SK-N-SH treated with all-trans-retinoic acid at 6 μM for 48 hours (cell line): ENCODE data around the gene PDGFB.

Experiments used
- ARNTL ChIP-seq: fragments of 450-650 bp; formaldehyde crosslinking; IDR thresholded peaks from 2 replicates; pipeline ENCODE4 v1.5.0; 2020; ENCODE audit warnings: low read depth, mild to moderate bottlenecking, moderate library complexity, borderline replicate concordance
- CSDC2 ChIP-seq: fragments of 250-450 bp; sonication (Bioruptor Pico); IDR thresholded peaks from 2 replicates; pipeline ENCODE4 v1.5.0; 2020; ENCODE audit warnings: mild to moderate bottlenecking, moderate library complexity
- ESRRG ChIP-seq: fragments of 250-450 bp; sonication (Bioruptor Pico); IDR thresholded peaks from 2 replicates; pipeline ENCODE4 v1.6.1; 2021; ENCODE audit warnings: mild to moderate bottlenecking
- GLIS3 ChIP-seq: fragments of 250-450 bp; sonication (Bioruptor Pico); IDR thresholded peaks from 2 replicates; pipeline ENCODE4 v1.5.0; 2020; ENCODE audit warnings: mild to moderate bottlenecking, moderate library complexity
- ISL1 ChIP-seq: fragments of 250-450 bp; sonication (Bioruptor Pico); IDR thresholded peaks from 2 replicates; pipeline ENCODE4 v2.1.2; 2022; ENCODE audit warnings: mild to moderate bottlenecking, moderate library complexity
- PATZ1 ChIP-seq: fragments of 250-450 bp; sonication (Bioruptor Pico); IDR thresholded peaks from 2 replicates; pipeline ENCODE4 v1.8.0; 2020; ENCODE audit warnings: mild to moderate bottlenecking, moderate library complexity, borderline replicate concordance
- RARB ChIP-seq: fragments of 250-450 bp; sonication (Bioruptor Pico); IDR thresholded peaks from 2 replicates; pipeline ENCODE4 v1.8.0; 2021; ENCODE audit warnings: mild to moderate bottlenecking, moderate library complexity
- SNAI2 ChIP-seq: fragments of 250-450 bp; sonication (Bioruptor Pico); IDR thresholded peaks from 2 replicates; pipeline ENCODE4 v1.5.0; 2020; ENCODE audit warnings: mild to moderate bottlenecking, moderate library complexity
- TSHZ2 ChIP-seq: fragments of 250-450 bp; sonication (Bioruptor Pico); IDR thresholded peaks from 2 replicates; pipeline ENCODE4 v1.5.0; 2020; ENCODE audit warnings: mild to moderate bottlenecking, moderate library complexity
- ZC3H10 ChIP-seq: fragments of 250-450 bp; sonication (Bioruptor Pico); IDR thresholded peaks from 2 replicates; pipeline ENCODE4 v1.5.1; 2021; ENCODE audit warnings: mild to moderate bottlenecking, moderate library complexity
- ZFP3 ChIP-seq: fragments of 250-450 bp; sonication (Bioruptor Pico); IDR thresholded peaks from 2 replicates; pipeline ENCODE4 v1.5.0; 2020; ENCODE audit warnings: mild to moderate bottlenecking, moderate library complexity
- ZNF565 ChIP-seq: fragments of 450-650 bp; formaldehyde crosslinking; conservative IDR thresholded peaks from 2 replicates; pipeline ENCODE4 v1.5.0; 2020; ENCODE audit warnings: low read depth, mild to moderate bottlenecking, moderate library complexity
- TF ChIP-seq, protein P1 (sequence below): fragments of 250-450 bp; sonication (Bioruptor Pico); IDR thresholded peaks from 2 replicates; pipeline ENCODE4 v1.5.1; 2020; ENCODE audit warnings: low read depth, mild to moderate bottlenecking, moderate library complexity
- TF ChIP-seq, protein P2 (sequence below): fragments of 250-450 bp; sonication (Bioruptor Pico); IDR thresholded peaks from 2 replicates; pipeline ENCODE4 v1.8.0; 2021; ENCODE audit warnings: low read depth, mild to moderate bottlenecking, moderate library complexity, borderline replicate concordance

- TF ChIP-seq PATZ1 (CRISPR knock-in tag): no peak
- no peak for TF ChIP-seq TSHZ2 (CRISPR knock-in tag)
- TF ChIP-seq SNAI2 (CRISPR knock-in tag): no peak
- TF ChIP-seq CSDC2 (CRISPR knock-in tag): no peak
- TF ChIP-seq, protein P1, sequence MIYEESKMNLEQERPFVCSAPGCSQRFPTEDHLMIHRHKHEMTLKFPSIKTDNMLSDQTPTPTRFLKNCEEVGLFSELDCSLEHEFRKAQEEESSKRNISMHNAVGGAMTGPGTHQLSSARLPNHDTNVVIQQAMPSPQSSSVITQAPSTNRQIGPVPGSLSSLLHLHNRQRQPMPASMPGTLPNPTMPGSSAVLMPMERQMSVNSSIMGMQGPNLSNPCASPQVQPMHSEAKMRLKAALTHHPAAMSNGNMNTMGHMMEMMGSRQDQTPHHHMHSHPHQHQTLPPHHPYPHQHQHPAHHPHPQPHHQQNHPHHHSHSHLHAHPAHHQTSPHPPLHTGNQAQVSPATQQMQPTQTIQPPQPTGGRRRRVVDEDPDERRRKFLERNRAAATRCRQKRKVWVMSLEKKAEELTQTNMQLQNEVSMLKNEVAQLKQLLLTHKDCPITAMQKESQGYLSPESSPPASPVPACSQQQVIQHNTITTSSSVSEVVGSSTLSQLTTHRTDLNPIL (CRISPR knock-in tag): no peak
- TF ChIP-seq ZNF565: no peak
- TF ChIP-seq ZFP3 (CRISPR knock-in tag): no peak
- TF ChIP-seq RARB (CRISPR knock-in tag): no peak
- TF ChIP-seq GLIS3 (CRISPR knock-in tag): no peak
- no peak for TF ChIP-seq ISL1
- TF ChIP-seq ARNTL (CRISPR knock-in tag): no peak
- TF ChIP-seq, protein P2, sequence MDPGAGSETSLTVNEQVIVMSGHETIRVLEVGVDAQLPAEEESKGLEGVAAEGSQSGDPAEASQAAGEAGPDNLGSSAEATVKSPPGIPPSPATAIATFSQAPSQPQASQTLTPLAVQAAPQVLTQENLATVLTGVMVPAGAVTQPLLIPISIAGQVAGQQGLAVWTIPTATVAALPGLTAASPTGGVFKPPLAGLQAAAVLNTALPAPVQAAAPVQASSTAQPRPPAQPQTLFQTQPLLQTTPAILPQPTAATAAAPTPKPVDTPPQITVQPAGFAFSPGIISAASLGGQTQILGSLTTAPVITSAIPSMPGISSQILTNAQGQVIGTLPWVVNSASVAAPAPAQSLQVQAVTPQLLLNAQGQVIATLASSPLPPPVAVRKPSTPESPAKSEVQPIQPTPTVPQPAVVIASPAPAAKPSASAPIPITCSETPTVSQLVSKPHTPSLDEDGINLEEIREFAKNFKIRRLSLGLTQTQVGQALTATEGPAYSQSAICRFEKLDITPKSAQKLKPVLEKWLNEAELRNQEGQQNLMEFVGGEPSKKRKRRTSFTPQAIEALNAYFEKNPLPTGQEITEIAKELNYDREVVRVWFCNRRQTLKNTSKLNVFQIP (CRISPR knock-in tag): no peak
- TF ChIP-seq ESRRG (CRISPR knock-in tag): no peak
- TF ChIP-seq ZC3H10 (CRISPR knock-in tag): no peak
Measured at GRCh38 chr22:39270280-39270679, 25.5 kb upstream of the PDGFB start.
